Lower lobe of right lung (tissue), 2 donors: Measurements from ENCODE around the gene ZFR2. TPM values are rescaled to one million over a fixed set of nuclear protein-coding genes. Genes with fewer than 3 reads are reported as not detected.
A peak's percentile ranks its signal among the peaks of the same experiment; 100 is the strongest.
"Not testable (repeated sequence)": the region's sequence is repeated elsewhere in the genome, so short reads cannot be mapped to it uniquely, and the experiment has no call there.

Source experiments
- ATAC-seq, 2 donors: fragments of 200-7000 bp; cut with Tn5 transposase; one replicate each; pipeline ENCODE4 v1.9.1; 2020 to 2022; ENCODE audit warnings: mild to moderate bottlenecking in 2 of 2, moderate library complexity in 2 of 2
- DNase-seq: peaks from one replicate; pipeline ENCODE4 v3.0.0-alpha.2; 2020
- H3K27ac ChIP-seq: fragments of 200-600 bp; one replicate; pipeline ENCODE4 v1.8.0; 2022
- H3K27me3 ChIP-seq: fragments of 200-600 bp; one replicate; pipeline ENCODE4 v1.8.0; 2022; ENCODE audit warnings: low read depth
- H3K36me3 ChIP-seq: fragments of 200-600 bp; one replicate; pipeline ENCODE4 v1.8.0; 2022; ENCODE audit warnings: mild to moderate bottlenecking
- H3K4me1 ChIP-seq: fragments of 200-600 bp; one replicate; pipeline ENCODE4 v1.8.0; 2022
- H3K4me3 ChIP-seq: fragments of 200-600 bp; one replicate; pipeline ENCODE4 v1.8.0; 2022; ENCODE audit warnings: mild to moderate bottlenecking
- H3K9me3 ChIP-seq: fragments of 200-600 bp; one replicate; pipeline ENCODE4 v1.8.0; 2022
- intact Hi-C: fragments of 100-400 bp; cut with DNase I; formaldehyde crosslinking; loops from one replicate; pipeline ENCODE4 v1.11.0; 2022
- total RNA-seq: library from RNA; stranded (reverse); fragmentation: NEBNext Ultra II Directional; extraction: Animal tissue kit (Norgen Biotek cat#: 25700); gene quantifications from one replicate; pipeline ENCODE4 v1.2.1, GENCODE V29; 2021
- TF ChIP-seq, protein P1 (sequence below): fragments of 200-600 bp; IDR thresholded peaks from one replicate; pipeline ENCODE4 v1.8.0; 2022; ENCODE audit warnings: antibody characterized with exemption, mild to moderate bottlenecking
- donor health status: DM: no; HTN: yes; CAD: no; lungs with severe emphysema.

Gene ZFR2
- total RNA-seq, 1 donor from 2014 or later: 0.41 TPM

DNA sequence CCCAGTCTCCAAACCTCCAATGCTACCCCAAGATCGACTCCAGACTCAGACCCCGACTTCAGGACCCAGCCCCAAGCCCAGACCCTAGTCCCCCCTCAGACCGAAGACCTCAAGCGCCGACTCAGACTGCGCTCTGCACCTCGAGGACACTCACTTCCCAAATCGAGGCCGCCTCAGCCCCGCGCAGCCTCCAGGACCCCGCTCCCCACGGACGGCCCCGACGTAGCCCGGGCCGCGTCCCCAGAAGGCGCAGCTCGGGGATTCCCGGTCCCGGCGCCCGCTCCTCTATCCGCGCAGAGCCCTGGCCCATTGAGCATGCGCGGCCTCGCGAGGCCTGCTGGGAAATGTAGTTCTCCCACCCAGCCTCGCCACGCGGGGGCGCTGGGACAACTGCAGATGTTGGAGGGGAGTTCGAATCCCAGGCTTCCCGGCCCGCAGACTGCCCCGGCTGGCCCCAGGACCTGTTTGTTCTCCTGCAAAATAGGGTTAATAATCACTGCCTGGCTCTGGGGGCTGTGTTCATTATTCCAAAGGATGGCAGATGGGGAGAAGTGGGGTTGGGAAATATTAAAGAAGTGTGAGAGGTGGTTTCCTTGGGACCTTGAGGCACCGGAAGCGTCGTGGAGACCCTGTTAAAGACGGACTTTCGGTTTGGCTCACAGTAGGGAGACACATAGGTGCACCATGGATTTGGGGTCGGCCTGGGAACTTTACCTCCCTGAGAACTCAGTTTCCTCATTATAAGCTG lies 107.3 kb downstream of the ZFR2 start, which contains the start of gene APBA3:
TSS of gene APBA3 (minus strand) at position 311 of the 748 bp plus-strand sequence. CDS start 1,428 bp downstream, outside the sequence.
- TF ChIP-seq, protein P1, sequence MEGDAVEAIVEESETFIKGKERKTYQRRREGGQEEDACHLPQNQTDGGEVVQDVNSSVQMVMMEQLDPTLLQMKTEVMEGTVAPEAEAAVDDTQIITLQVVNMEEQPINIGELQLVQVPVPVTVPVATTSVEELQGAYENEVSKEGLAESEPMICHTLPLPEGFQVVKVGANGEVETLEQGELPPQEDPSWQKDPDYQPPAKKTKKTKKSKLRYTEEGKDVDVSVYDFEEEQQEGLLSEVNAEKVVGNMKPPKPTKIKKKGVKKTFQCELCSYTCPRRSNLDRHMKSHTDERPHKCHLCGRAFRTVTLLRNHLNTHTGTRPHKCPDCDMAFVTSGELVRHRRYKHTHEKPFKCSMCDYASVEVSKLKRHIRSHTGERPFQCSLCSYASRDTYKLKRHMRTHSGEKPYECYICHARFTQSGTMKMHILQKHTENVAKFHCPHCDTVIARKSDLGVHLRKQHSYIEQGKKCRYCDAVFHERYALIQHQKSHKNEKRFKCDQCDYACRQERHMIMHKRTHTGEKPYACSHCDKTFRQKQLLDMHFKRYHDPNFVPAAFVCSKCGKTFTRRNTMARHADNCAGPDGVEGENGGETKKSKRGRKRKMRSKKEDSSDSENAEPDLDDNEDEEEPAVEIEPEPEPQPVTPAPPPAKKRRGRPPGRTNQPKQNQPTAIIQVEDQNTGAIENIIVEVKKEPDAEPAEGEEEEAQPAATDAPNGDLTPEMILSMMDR: peak; percentile 75
- intact Hi-C loops: no loop called here
- Histone ChIP-seq H3K9me3 (no peaks in the 10 kb centered on the region), H3K36me3 (peaks cover 44% of the 10 kb centered on the region), H3K4me3 (peak within 1 kb of the TSS; percentile 90), H3K27me3 (no peaks in the 10 kb centered on the region), H3K27ac (peak within 1 kb of the TSS; percentile 96), H3K4me1 (peaks cover 39% of the 10 kb centered on the region)
- DNase-seq (peak; percentile 93), ATAC-seq (peak; percentile 72 to 79)

DNA sequence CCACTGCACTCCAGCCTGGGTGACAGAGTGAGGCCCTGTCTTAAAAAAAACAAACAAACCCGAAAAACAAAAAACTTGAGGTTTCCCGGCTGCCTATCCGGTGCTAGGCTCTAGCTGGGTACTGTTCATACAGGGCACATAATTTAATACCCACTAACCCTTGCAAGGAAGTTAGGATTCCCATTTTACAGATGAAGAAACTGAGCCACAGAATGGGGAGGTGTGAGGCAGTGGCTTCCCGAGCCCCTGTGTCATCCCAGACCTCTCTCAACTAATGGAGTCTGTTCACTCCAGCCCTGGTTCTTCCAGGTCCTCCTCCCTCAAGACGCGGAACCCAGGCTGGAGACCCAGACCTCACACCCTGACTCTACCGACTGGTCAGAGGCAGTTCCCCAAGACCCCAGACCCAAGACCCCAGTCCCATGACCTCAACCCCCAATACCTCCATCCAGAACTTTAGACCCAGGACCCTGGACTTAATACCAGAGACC lies 107.9 kb downstream of the ZFR2 start:
- Histone ChIP-seq H3K4me1 (peaks cover 39% of the 10 kb centered on the region), H3K9me3 (no peaks in the 10 kb centered on the region), H3K36me3 (peaks cover 42% of the 10 kb centered on the region), H3K27ac (peak overlapping the region; percentile 96), H3K27me3 (no peaks in the 10 kb centered on the region), H3K4me3 (peak overlapping the region; percentile 90)
- TF ChIP-seq, protein P1: no peak
- DNase-seq (no peak), ATAC-seq (no peak)
- intact Hi-C loops: no loop called here

DNA sequence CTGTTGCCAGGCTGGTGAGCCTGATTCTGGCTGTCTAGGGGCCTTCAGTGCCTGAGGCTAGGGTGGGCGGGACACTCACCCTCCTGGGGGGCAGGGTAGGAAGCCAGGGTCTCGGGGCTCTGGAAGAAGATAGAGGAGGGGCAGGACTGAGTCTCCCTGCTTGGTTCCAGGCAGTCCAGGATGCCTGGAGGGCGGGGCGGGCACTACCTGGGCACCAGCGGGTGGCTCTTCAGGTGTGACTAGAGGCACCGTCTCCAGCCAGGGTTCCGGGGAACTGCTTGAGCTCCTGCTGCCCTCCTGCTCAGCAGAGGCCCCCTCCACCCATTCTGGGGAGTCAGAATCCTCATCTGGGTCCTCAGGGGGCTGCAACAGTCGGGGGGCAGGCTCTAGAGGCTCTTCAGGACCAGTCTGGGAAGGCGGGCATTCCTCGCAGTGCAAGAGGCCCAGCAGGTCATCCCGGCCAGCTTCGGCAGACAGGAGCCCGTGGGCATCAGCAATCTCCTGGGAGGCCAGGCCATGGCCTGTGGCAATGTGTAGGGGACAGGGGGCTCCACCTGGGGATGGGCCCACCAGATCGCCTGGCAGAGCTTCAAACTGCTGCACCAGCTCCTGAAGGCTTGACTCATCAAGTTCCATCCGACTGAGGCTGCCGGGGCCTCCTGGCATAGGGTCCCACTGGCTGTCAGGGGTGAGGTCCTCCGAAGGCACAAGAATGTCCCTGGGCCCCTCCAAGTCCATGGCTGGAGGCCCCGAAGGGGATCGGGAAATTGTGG lies 109.2 kb downstream of the ZFR2 start:
- H3K9me3 ChIP-seq: no peaks in the 10 kb centered on the region
- ATAC-seq (no peak), DNase-seq (no peak)
- peaks cover 39% of the 10 kb centered on the region for H3K4me1 ChIP-seq
- H3K4me3 ChIP-seq: no peak overlapping the region
- H3K36me3 ChIP-seq: peaks cover 33% of the 10 kb centered on the region
- TF ChIP-seq, protein P1: no peak
- H3K27me3 ChIP-seq: no peaks in the 10 kb centered on the region
- intact Hi-C loops: no loop called here
- no peak overlapping the region for H3K27ac ChIP-seq

DNA sequence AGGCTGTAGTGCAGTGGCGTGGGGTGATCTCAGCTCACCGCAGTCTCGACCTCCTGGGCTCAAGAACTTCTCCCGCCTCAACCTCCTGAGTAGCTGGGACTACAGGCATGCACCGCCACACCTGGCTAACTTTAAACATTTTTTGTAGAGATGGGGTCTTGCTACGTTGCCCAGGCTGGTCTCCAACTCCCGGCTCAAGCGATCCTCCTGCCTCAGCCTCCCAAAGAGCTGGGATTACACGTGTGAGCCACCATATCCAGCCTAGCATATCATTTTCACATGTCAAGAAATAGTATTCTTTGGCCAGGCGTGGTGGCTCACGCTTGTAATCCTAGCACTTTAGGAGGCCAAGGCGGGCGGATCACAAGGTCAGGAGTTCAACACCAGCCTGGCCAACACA lies 110.5 kb downstream of the ZFR2 start:
- H3K9me3 ChIP-seq, ATAC-seq, H3K27ac ChIP-seq, DNase-seq, H3K4me3 ChIP-seq, H3K27me3 ChIP-seq, intact Hi-C loops: not testable (repeated sequence)
- peaks cover 39% of the 10 kb centered on the region for H3K36me3 ChIP-seq
- H3K4me1 ChIP-seq: peaks cover 31% of the 10 kb centered on the region

GRCh38 chr19:3757705-3758104 lies 111.1 kb downstream of the ZFR2 start:
- ATAC-seq, H3K4me3 ChIP-seq, DNase-seq, H3K9me3 ChIP-seq, intact Hi-C loops, H3K27ac ChIP-seq, H3K27me3 ChIP-seq: not testable (repeated sequence)
- Histone ChIP-seq H3K4me1 (peaks cover 29% of the 10 kb centered on the region), H3K36me3 (peaks cover 45% of the 10 kb centered on the region)

Other genes starting within 250 kb of the ZFR2 start
- 20.3 TPM for gene CACTIN, start 242.2 kb downstream of the ZFR2 start, total RNA-seq
- gene PIP5K1C, start 168.6 kb downstream of the ZFR2 start, total RNA-seq: 43.6 TPM
- gene TJP3, start 160.7 kb downstream of the ZFR2 start, total RNA-seq: 34.4 TPM
- 18.2 TPM for gene APBA3, start 107.3 kb downstream of the ZFR2 start, total RNA-seq
- gene MRPL54, start 106.4 kb downstream of the ZFR2 start, total RNA-seq: 59.4 TPM
- not detected for gene RAX2, start 96.8 kb downstream of the ZFR2 start, total RNA-seq
- 11.3 TPM for gene MATK, start 82.7 kb downstream of the ZFR2 start, total RNA-seq
- not detected for gene ATCAY, start 11.6 kb upstream of the ZFR2 start, total RNA-seq
- gene NMRK2, start 64.0 kb upstream of the ZFR2 start, total RNA-seq: not detected
- gene DAPK3, start 102.1 kb upstream of the ZFR2 start, total RNA-seq: 50.5 TPM
- 1,984 TPM for gene EEF2, start 116.4 kb upstream of the ZFR2 start, total RNA-seq
- 27.6 TPM for gene PIAS4, start 138.7 kb upstream of the ZFR2 start, total RNA-seq
- 51.9 TPM for gene ZBTB7A, start 197.9 kb upstream of the ZFR2 start, total RNA-seq